Measurements from ENCODE around the gene GAREM2.

DNA sequence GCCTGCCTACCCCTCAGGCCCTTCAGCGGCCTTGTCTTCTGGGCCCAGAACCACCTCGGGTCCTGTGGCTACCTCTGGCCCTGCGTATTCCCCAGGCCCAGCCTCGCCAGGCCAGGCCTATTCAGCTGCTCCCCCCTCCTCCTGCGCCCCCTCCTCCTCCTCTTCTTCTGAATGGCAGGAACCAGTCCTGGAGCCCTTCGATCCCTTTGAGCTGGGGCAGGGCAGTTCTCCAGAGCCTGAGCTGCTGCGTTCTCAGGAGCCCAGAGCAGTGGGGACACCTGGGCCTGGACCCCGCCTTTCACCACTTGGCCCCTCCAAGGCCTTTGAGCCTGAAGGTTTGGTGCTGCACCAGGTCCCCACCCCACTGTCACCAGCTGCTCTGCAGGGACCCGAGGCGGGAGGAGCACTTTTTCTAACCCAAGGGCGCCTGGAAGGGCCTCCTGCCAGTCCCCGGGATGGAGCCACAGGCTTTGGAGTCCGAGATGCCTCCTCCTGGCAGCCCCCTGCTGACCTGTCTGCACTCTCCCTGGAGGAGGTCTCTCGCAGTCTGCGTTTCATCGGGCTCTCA is 14.7 kb downstream of the GAREM2 start:
- TF ChIP-seq, protein P1, sequence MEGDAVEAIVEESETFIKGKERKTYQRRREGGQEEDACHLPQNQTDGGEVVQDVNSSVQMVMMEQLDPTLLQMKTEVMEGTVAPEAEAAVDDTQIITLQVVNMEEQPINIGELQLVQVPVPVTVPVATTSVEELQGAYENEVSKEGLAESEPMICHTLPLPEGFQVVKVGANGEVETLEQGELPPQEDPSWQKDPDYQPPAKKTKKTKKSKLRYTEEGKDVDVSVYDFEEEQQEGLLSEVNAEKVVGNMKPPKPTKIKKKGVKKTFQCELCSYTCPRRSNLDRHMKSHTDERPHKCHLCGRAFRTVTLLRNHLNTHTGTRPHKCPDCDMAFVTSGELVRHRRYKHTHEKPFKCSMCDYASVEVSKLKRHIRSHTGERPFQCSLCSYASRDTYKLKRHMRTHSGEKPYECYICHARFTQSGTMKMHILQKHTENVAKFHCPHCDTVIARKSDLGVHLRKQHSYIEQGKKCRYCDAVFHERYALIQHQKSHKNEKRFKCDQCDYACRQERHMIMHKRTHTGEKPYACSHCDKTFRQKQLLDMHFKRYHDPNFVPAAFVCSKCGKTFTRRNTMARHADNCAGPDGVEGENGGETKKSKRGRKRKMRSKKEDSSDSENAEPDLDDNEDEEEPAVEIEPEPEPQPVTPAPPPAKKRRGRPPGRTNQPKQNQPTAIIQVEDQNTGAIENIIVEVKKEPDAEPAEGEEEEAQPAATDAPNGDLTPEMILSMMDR (conservative IDR thresholded peaks at IDR 0.05), result no peak
- TF ChIP-seq EZH2 (IDR thresholded peaks at IDR 0.05; ENCODE audit: low read depth), result no peak

Measured in PC-9 (cell line).